Iris pigment epithelial cell (primary cell): Measurements from ENCODE around the gene FOXF2.

Experiments
- DNase-seq: peaks from one replicate; pipeline ENCODE4 v3.0.0-alpha.2; 2011; ENCODE audit warnings: low read depth

The FOXF2 gene

GRCh38 chr6:1407499-1407990, 18.2 kb downstream of the FOXF2 start:
- DNase-seq = peak; percentile 76

- no peak for DNase-seq
These were observed 20.5 kb downstream of the FOXF2 start for GRCh38 chr6:1409774-1410465.

- DNase-seq = no peak
These were observed 23.5 kb downstream of the FOXF2 start for GRCh38 chr6:1412901-1413300.

GRCh38 chr6:1415416-1416063, 26.2 kb downstream of the FOXF2 start:
- DNase-seq = no peak

GRCh38 chr6:1416191-1416760, 26.9 kb downstream of the FOXF2 start:
- DNase-seq = no peak

GRCh38 chr6:1416820-1417219, 27.4 kb downstream of the FOXF2 start:
- DNase-seq = no peak

- no peak for DNase-seq
These were observed 28.3 kb downstream of the FOXF2 start for GRCh38 chr6:1417718-1418117.

GRCh38 chr6:1418471-1419191, 29.3 kb downstream of the FOXF2 start:
- DNase-seq = peak; percentile 70

GRCh38 chr6:1420382-1420781, 31.0 kb downstream of the FOXF2 start:
- no peak for DNase-seq

GRCh38 chr6:1422290-1422689, 32.9 kb downstream of the FOXF2 start:
- no peak for DNase-seq

GRCh38 chr6:1423578-1423977, 34.2 kb downstream of the FOXF2 start:
- DNase-seq = no peak

GRCh38 chr6:1424306-1424927, 35.0 kb downstream of the FOXF2 start:
- peak; percentile 78 for DNase-seq

GRCh38 chr6:1426416-1426815, 37.0 kb downstream of the FOXF2 start:
- no peak for DNase-seq

- DNase-seq = no peak
These were observed 46.4 kb downstream of the FOXF2 start for GRCh38 chr6:1435806-1436205.

- DNase-seq = peak; percentile 66
These were observed 47.2 kb downstream of the FOXF2 start for GRCh38 chr6:1436334-1437306.

GRCh38 chr6:1437553-1438406, 48.4 kb downstream of the FOXF2 start:
- DNase-seq = no peak

- no peak for DNase-seq
These were observed 49.1 kb downstream of the FOXF2 start for GRCh38 chr6:1438471-1438881.

GRCh38 chr6:1439349-1439748, 50.0 kb downstream of the FOXF2 start:
- DNase-seq = no peak

GRCh38 chr6:1442929-1443328, 53.6 kb downstream of the FOXF2 start:
- no peak for DNase-seq
